Keratinocyte (primary cell): ENCODE measurements around the gene GAP43. TPM values are rescaled to one million over a fixed set of nuclear protein-coding genes. Genes with fewer than 3 reads are reported as not detected.

Experiments used
- DNase-seq: peaks from one replicate; pipeline ENCODE4 v3.0.0-alpha.2; 2011; ENCODE audit warnings: low read depth, missing footprints, low spot score
- FAIRE-seq: peaks from 2 replicates; lab custom pipeline; 2011; peaks lifted over from hg19 to GRCh38; lab: Jason Lieb, UNC
- H2AFZ ChIP-seq: 2 replicates; pipeline ENCODE4 v1.6.0; 2012; ENCODE audit warnings: low read length, control low read depth, inconsistent platforms; ENCODE audit not compliant: control insufficient read depth
- H3K27ac ChIP-seq: 2 replicates; pipeline ENCODE4 v1.5.1; 2011; ENCODE audit warnings: low read length; ENCODE audit not compliant: control insufficient read depth, insufficient read depth
- H3K27me3 ChIP-seq: 3 replicates; pipeline ENCODE4 v1.6.0; 2011; ENCODE audit warnings: low read length; ENCODE audit not compliant: control insufficient read depth, insufficient read depth; ENCODE audit errors: extremely low read depth
- H3K36me3 ChIP-seq, 2 experiments: 2 replicates in 1 of 2; 3 replicates in 1 of 2; pipeline ENCODE4 v1.5.1; 2011; ENCODE audit warnings: low read length in 2 of 2, mild to moderate bottlenecking in 1 of 2; ENCODE audit not compliant: control insufficient read depth in 2 of 2, insufficient read depth in 2 of 2; ENCODE audit errors: extremely low read depth in 1 of 2
- H3K4me1 ChIP-seq: 3 replicates; pipeline ENCODE4 v1.5.1; 2011; ENCODE audit warnings: low read length; ENCODE audit not compliant: control insufficient read depth, insufficient read depth; ENCODE audit errors: extremely low read depth
- H3K4me2 ChIP-seq: 3 replicates; pipeline ENCODE4 v1.6.0; 2011; ENCODE audit warnings: low read depth, low read length; ENCODE audit not compliant: control insufficient read depth, insufficient read depth; ENCODE audit errors: extremely low read depth
- H3K4me3 ChIP-seq, 3 experiments: fragments of 200-600 bp in 1 of 3; sonication (generic) in 1 of 3; 2 replicates in 2 of 3; 3 replicates in 1 of 3; pipeline ENCODE4 v1.5.1; 2011 to 2016; ENCODE audit warnings: low read length in 3 of 3, mild to moderate bottlenecking in 3 of 3, control low read depth in 2 of 3, inconsistent platforms in 1 of 3, low read depth in 1 of 3, mixed read lengths in 1 of 3, mixed run types in 1 of 3, moderate library complexity in 1 of 3; ENCODE audit not compliant: control insufficient read depth in 2 of 3, insufficient read depth in 2 of 3; ENCODE audit errors: extremely low read depth in 1 of 3
- H3K79me2 ChIP-seq: 2 replicates; pipeline ENCODE4 v1.6.0; 2012; ENCODE audit warnings: low read length; ENCODE audit not compliant: control insufficient read depth, insufficient read depth
- H3K9ac ChIP-seq: 3 replicates; pipeline ENCODE4 v1.6.0; 2011; ENCODE audit warnings: low read length; ENCODE audit not compliant: control insufficient read depth, insufficient read depth; ENCODE audit errors: extremely low read depth
- H3K9me1 ChIP-seq: 3 replicates; pipeline ENCODE4 v1.6.0; 2011; ENCODE audit warnings: low read length; ENCODE audit not compliant: control insufficient read depth, insufficient read depth; ENCODE audit errors: extremely low read depth
- H3K9me3 ChIP-seq: 2 replicates; pipeline ENCODE4 v1.5.1; 2012; ENCODE audit warnings: low read depth, low read length; ENCODE audit not compliant: control insufficient read depth
- H4K20me1 ChIP-seq: 3 replicates; pipeline ENCODE4 v1.6.0; 2011; ENCODE audit warnings: low read length; ENCODE audit not compliant: control insufficient read depth, insufficient read depth; ENCODE audit errors: extremely low read depth
- CTCF ChIP-seq, 3 experiments: IDR thresholded peaks in 1 of 3; conservative IDR thresholded peaks in 1 of 3; optimal IDR thresholded peaks in 1 of 3; 2 replicates in 2 of 3; 3 replicates in 1 of 3; pipeline versions ENCODE3 to v1.5.1; 2011; ENCODE audit warnings: low read length in 3 of 3, mild to moderate bottlenecking in 3 of 3, moderate library complexity in 2 of 3, control low read depth in 1 of 3, inconsistent platforms in 1 of 3; ENCODE audit not compliant: insufficient read depth in 2 of 3; ENCODE audit errors: extremely low read depth in 1 of 3
- EZH2 ChIP-seq: IDR thresholded peaks from one replicate; pipeline ENCODE4 v1.6.1; 2012; ENCODE audit warnings: inconsistent platforms, mild to moderate bottlenecking, low read length, moderate library complexity
- dilution Hi-C: fragments of 300-500 bp; cut with MboI; formaldehyde crosslinking; loops from one replicate; pipeline ENCODE4 v1.7.0; 2020; ENCODE audit warnings: low sequenced_read_pairs; ENCODE audit not compliant: extremely low pct_ligation_motif_present
- polyA plus RNA-seq, 5 experiments: library from polyadenylated mRNA; depleted of rRNA in 3 of 5; stranded (reverse) in 3 of 5; stranded (forward) in 1 of 5; unstranded in 1 of 5; fragments of >200 nt; gene quantifications; 1 replicate in 1 of 5; 2 replicates in 3 of 5; 3 replicates in 1 of 5; pipeline versions ENCODE4 v1.2.1 to v1.2.3, GENCODE V29; 2011 to 2012; ENCODE audit warnings: missing spikeins in 2 of 5, low read depth in 1 of 5, low replicate concordance in 1 of 5

Gene GAP43
- polyA plus RNA-seq, 1 donor (not counting 4 experiments of a cell fraction or from before 2014, with no cell fraction given): not detected

- dilution Hi-C loops: no loop called here
- H4K20me1 ChIP-seq: no peaks in the 10 kb centered on the region
- FAIRE-seq: no peak
These were observed 138.6 kb downstream of the GAP43 start for GRCh38 chr3:115761927-115762305.

GRCh38 chr3:115766587-115767482, 143.5 kb downstream of the GAP43 start:
- DNase-seq (no peak), FAIRE-seq (no peak)
- Histone ChIP-seq H3K27ac (no peak overlapping the region), H4K20me1 (no peaks in the 10 kb centered on the region), H3K9ac (no peak overlapping the region), H3K4me3 (no peak overlapping the region), H3K9me3 (no peaks in the 10 kb centered on the region), H3K36me3 (no peaks in the 10 kb centered on the region), H3K9me1 (no peaks in the 10 kb centered on the region), H3K27me3 (no peaks in the 10 kb centered on the region), H3K4me1 (no peaks in the 10 kb centered on the region), H2AFZ (no peak overlapping the region), H3K4me2 (no peak overlapping the region), H3K79me2 (no peaks in the 10 kb centered on the region)
- dilution Hi-C loops: no loop called here
- TF ChIP-seq EZH2 (no peak), CTCF (optimal IDR thresholded peaks at IDR 0.05 in 1 of 3, IDR thresholded peaks at IDR 0.05 in 1 of 3, conservative IDR thresholded peaks at IDR 0.05 in 1 of 3; ENCODE audit: extremely low read depth in 1 of 3, insufficient read depth in 2 of 3, low read length in 3 of 3) (no peak)

More at GRCh38 chr3:115761927-115762305, 138.6 kb downstream of the GAP43 start:
- Histone ChIP-seq H3K4me1 (no peaks in the 10 kb centered on the region), H3K27me3 (no peaks in the 10 kb centered on the region), H3K4me3 (no peak overlapping the region), H3K9ac (no peak overlapping the region), H2AFZ (no peak overlapping the region), H3K36me3 (no peaks in the 10 kb centered on the region), H3K9me3 (no peaks in the 10 kb centered on the region), H3K27ac (no peak overlapping the region), H3K9me1 (no peaks in the 10 kb centered on the region), H3K79me2 (no peaks in the 10 kb centered on the region), H3K4me2 (no peak overlapping the region)
- TF ChIP-seq CTCF (optimal IDR thresholded peaks at IDR 0.05 in 1 of 3, IDR thresholded peaks at IDR 0.05 in 1 of 3, conservative IDR thresholded peaks at IDR 0.05 in 1 of 3; ENCODE audit: extremely low read depth in 1 of 3, insufficient read depth in 2 of 3, low read length in 3 of 3) (no peak), EZH2 (no peak)
- DNase-seq: no peak
